HG02884 (cell line): ENCODE measurements around the gene AP5Z1.
A peak's percentile ranks its signal among the peaks of the same experiment; 100 is the strongest.

Experiments used
- ATAC-seq: cut with Tn5 transposase; IDR thresholded peaks from one replicate; pipeline ENCODE4 v1.9.1; 2021; ENCODE audit warnings: mild to moderate bottlenecking, moderate library complexity; ENCODE audit not compliant: unreplicated experiment

Gene AP5Z1

DNA sequence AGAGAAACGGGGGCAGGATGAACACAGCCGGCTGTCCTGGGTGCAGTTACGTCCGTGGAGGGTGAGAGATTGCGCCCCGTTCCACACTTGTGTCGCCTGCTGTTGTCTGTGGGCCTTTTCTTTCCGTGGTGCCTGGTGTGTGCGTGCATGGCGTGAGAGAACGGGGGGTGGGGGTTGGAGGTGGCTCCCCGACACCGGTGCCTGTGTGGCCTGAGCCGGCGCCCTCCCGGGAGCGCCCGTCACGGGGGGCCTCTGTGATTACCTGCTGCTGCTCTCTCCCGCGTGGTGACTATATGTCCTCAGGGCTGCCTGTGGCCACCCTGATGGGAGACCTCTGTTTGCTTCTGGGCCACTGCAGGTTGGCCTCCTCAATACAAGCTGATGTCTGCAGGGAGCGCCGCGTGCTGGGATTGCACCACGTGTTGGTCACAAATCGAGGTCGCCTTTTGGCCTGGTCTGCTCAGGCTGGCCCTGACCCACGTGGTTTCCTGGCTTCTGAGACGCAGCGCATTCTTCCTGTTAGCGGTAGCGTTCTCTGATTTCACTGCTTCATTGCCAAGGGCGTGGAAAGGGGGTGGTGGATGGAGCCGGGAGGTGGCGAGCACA lies 10.9 kb upstream of the AP5Z1 start:
- no peak for ATAC-seq

DNA sequence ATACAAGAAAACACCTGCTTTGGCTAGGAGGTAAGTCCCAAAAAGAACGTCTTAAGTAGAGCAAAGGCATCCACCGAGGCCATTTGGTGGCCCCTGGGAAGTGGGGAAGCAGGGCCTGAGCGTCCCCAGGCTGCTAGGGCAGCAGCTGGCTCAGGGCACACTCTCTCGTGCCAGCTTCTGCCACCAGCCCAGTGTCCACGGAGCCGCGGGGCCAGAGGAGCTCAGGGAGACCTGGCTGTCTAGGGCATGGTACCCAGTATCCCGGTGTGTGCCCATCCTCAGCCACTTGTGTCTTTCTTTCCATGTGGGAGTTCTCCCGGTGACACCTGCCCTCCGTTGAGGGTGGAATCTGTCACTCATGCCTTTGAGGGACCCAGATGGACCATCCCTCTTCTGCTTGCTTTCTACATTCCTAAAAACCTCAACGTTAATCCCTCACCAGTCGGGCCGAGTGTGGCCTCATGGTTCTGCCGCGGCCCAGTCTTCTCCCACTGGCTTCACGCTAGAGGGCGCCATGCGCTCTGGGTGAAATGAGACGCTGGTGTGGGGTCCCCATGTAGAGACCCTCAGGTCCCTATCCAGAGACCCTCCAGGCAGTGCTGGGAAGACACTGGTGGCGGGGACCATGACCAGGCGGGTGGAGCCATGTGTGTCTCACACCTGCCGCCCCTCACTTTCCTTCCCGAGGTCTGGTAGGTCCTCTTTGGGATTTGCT lies 9.5 kb upstream of the AP5Z1 start:
- no peak for ATAC-seq

DNA sequence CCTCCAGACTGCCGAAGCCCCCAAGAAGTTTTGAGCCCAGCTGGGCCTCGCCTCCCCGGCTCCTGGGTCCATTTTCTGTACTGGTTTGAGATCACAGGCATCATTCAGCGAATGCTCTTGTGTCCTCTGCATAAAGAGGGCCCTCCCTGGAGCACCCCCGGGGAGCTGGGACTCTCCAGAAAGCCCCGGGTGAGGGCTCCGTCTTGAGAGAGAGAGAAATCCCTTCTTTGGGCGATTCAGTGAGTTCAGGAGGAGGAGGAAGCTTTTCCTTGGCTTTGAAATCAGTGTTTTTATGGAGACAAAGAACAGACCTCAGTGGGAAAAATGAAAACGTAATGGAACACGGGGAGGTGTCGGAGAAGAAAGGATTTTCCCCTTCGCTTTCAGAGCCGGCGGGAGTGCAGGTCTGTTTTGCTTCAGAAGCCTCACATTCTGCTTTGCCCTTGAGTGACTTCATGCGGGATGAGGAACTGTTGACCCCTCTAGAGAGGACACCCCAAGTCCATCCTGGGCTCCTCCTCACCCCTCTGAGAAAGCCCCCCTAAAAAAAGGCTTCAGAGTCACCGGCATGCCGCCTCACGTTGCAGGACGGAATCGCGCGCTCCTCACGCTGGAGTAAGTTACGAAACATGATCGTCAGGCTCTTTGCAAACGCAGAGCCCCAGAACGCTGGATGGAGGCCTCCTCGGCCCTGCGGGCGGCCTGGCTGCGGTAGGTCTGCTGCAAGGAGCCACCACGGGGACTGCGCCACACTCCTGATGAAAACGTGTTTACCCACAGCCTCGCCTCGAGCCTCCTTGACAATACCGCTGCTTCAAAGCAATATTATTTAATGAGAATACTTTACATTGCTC lies 8.5 kb upstream of the AP5Z1 start:
- ATAC-seq: no peak

DNA sequence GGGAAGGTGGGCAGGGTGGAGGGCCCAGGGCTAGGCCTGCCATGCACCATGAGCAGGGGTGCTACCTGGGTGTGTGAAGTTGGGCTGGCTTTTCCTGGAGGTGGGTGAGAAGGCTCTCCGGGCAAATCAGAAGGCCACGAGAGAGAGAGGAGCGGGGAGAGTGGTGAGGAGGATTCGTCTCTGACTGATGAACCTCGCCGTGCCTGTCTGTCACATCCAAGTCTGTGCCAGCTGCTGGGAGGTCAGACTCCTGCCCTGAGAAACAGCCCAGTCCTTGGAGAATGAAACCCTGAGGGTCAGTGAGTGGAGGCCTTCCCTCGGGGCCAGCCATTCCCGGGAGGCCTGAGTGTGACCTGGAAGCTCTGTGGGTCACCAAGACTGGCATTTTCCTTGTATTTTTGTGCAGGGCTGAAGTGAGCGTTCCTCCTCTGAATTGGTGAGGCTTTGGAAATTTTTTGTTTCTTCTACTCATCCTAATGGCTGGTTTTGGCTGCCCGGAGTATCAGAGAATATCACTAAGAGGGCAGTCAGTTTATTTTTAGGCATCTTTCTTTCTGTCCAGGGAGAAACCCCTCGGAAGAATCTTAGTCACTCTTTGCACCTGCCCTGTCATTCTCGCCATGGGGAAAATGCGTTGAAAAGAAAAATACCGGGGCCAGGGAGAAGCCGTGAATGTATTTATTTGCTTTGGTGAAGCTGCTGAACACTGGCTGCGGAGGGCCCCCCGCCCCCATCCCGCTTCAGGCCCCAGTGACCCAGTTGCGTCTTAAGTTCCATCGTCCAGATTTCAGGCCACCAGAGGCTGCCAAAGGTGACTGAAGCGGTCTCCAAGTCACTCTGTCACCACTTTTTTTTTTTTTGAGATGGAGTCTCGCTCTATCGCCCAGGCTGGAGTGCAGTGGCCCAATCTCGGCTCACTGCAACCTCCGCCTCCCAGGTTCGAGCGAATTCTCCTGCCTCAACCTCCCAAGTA lies 6.5 kb upstream of the AP5Z1 start:
- no peak for ATAC-seq

DNA sequence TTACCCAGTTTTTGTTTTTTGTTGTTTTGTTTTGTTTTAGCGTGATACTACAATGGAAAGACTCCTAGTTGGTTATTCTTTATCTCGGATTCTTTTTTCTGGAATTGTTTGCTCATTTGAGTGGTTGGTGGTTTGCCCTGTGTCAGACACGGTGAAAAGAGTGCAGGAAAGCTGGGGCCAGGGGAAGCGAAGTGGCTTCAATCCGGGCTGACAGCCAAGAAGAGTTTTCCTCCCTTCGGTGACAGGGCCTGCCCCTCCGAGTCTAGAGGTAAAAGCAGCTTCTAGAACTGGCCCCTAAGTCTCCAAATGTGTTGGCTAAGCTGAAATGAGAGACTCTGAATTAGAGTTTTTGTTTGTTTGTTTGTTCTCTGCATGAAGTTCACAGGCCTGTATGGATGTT lies 5.7 kb upstream of the AP5Z1 start:
- ATAC-seq: no peak

DNA sequence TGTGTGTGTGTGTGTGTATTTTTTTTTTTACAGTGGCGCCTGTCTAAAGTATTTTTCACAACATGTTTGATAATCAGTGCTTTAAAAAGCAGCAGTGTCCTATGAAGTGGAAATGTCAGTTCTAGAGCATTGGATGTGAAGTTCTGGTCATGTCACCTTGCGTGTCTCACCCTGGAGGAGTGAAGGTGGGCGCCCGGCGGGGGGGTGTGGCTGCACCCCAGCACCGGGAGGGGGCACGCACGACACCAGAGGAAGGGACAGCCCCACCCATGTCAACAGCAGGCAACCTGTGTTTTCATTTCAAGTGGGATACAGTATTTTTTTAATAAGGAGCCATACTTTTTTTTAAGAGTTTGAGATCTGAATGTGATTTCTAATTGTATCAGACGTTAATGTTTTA lies 4.5 kb upstream of the AP5Z1 start:
- ATAC-seq: no peak

DNA sequence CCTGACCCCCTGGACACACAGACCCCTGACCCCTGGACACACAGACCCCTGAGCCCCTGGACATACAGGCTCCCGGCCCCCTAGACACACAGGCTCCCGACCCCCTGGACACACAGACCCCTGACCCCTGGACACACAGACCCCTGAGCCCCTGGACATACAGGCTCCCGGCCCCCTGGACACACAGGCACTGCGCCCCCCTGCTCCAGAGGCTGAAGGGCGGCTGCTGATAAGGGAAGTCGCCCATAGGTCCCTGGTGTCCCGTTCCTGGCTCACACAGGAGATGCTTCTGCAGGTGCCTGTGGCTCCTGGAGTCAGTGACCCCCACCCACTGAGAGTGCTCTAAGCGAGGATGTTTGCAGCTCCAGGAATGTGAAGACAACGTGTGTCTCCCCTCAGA lies 3.7 kb upstream of the AP5Z1 start:
- ATAC-seq: no peak

DNA sequence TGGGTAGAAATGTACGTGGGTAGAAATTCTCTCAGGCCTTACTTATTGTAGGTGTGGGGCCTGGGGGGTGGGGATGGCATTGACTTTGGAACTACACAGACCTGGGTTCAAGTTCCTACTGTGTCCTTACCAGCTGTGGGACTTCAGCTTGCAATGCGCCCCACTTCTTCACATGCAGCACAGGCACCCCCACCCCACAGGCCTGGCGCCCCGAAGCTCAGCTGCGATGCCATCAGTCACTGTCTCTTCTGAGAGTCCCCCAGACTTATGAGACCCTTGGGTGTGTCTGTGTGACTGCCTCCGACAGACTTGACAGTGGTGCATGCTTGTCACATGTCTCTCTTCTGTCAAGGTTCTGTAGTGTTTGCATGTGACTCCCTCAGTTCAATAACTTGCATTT lies 3.1 kb upstream of the AP5Z1 start:
- ATAC-seq: no peak

DNA sequence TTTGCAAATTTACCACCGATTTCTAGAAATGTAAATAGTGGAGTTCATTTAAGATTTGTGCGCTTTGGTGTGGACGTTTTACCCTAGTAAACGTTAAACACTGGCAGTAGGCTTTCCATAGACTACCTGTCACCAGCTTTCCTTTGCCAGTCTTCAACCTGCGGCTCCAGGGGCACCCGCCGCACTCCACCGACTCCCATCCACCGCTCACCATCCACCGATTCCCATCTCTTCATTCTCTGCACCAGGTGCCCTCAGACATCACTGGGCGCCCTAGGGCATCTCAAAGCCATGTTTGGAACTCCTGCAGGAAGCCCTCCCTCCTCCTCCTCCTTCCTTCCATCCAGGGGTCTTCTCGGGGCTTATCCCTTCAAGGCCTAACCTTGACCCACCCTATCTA lies 1.4 kb upstream of the AP5Z1 start:
- ATAC-seq: no peak

DNA sequence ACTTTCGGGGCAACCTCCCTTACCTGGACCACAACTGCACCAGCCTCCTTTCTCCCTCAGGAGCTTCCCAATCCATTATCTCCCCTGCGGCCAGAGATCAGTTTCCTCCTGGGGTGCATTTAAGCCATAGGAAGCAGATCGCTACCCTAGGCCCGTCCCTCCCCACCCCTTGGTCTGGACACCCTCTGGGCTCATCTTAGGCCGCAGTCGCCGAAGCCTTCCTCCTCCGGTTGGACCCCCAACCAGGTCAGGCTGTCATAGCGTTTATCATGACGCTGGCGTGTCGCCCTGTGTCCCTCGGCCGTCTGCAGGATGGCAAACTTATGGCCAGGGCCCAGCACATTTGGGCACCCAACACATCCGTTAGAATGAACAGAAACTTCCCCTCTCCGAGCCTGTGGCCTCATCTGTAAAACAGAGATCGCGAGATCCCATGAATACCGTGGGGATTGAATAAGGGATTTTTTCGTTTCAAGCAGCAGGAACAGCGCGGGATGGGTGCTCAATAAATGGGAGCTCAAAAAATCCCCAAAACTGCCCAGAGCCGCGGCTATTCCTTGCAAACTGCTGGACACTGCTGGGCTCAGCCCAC lies 669 bp upstream of the AP5Z1 start:
- peak; percentile 23 for ATAC-seq

DNA sequence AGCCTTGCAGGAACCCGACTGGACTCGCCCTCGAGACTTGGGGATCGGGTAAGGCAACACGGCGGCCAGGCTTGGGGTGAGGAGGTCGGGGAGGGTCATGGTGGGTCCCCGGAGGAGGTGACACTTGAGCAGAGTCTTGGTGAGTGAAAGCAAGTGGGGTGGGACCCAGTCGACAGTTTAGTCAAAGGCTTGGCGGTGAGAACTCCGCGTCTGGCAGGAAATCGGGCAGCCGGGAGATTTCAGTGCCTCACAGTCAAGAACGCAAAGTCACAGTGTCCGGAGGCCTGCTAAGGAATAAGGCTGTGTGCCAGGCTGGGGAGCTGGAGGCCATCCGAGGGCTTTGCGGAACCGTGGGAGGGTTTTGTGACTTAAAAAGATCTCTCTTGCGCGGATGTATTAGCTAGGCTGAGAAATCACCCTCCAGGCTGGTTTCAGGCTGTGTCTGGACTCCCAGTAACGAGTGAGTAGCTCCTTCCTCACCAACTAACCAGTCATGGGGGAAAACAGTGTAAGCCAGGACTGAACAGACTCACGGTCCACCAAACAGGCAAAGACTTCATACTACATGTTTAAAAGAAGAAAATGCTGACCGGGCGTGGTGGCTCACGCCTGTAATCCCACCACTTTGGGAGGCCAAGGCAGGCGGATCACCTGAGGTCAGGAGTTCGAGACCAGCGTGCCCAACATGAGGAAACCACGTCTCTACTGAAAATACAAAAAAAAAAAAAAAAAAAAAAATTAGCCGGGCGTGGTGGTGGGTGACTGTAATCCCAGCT lies 613 bp downstream of the AP5Z1 start:
- peak; percentile 11 for ATAC-seq

DNA sequence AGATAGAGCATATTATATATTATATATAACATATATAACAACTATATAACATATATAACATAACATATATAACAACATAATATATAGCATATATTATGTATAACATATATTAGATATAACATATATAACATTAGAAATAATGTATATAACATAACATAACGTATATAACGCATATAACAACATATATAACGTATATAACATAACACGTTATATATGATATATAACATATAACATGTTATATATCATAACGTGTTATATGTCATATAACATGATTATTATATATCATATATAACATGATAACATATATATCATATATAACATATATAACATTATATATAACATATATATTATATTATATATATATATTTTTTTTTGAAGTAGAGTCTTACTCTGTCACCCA lies 3.7 kb downstream of the AP5Z1 start:
- no peak for ATAC-seq

DNA sequence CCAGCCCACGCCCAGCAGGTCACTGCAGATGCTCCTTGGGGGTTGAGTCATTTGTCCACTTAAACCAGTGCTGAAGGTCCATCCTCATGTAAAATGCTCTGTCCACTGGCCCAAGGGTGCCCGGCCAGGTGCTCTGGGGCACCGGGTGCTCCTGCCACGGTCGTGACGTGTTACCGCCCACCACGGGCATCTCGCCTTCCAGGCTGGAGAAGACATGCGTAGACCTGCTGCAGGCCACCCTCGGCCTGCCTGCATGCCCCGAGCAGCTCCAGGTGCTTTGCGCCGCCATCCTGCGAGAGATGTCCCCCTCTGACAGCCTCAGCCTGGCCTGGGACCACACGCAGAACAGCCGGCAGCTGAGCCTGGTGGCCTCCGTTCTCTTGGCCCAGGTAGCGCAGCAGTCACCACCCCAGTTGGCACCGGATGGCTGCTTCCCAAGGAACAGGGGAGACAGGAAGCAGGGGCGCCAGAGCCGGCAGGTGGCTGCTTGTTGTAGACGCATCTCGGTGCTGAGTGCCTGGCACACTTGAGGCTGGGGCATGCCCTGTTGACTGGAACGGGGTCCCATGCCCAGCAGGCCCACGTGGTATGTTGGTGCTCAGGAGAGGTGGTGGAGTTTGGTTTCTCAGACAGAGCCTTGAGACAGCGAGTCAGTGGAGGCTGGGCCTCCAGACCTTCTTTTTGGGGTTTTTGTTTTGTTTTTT lies 6.1 kb downstream of the AP5Z1 start:
- no peak for ATAC-seq

DNA sequence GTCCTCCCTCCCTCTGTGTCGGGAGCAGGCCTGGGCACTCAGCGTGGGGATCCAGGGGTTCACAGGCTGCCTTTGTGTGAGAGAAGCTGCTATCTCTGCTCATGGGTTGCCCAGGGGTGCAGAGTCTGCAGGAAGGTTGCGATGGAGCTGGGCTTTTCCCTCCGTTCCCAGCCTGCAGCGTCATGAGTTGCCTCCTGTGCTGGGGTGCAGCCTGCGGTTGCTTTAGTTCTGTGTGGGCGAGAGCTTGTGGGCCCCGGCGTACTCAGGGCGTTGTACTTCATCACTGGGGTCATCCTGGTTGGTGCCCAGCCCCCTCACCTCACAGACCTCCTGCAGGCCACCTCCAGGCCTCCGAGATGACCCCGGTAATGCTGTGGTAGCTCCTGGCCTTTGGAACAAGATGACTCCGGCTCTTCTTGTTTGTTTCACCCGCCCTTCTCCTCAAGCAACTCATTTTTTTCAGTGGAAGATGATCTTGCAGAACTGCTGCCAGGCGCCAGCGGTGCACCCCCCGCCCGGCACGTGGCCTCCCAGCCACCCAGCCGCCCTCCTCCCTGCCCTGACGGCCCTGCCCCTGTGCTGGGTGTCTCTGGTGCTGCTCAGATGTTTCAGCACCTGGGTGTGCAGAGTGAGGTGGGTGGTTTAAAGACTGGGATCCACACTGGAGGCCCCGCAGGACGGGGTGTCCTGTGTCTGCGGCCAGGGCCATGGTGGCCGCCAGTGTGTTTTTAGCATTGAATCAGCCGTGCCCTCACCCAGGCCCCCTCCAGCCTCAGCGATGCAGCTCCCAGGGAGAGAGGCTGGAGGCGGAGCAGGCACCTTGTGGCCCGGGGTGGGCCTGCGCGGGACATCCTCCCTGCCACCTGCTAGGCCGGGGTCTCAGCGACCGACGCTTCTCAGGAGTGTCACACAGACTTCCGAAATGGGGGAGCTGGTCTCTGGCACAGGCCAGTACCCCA lies 7.2 kb downstream of the AP5Z1 start:
- ATAC-seq: no peak

DNA sequence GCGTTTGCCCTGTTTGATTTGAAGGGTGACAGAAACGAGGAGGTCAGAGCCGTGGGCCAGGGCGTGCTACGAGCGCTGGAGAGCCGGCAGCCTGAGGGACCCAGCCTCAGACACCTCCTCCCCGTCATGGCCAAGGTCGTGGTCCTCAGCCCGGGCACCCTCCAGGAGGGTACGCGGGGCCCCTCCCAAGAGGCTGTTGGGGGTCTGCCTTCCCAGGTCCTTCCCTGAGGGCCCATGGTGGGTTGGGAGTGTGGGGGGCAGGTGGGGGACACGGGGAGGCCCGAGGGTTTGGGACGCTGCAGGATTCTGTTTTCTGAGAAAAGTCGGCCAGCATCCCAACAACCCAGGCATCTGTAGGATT lies 7.8 kb downstream of the AP5Z1 start:
- ATAC-seq: no peak

DNA sequence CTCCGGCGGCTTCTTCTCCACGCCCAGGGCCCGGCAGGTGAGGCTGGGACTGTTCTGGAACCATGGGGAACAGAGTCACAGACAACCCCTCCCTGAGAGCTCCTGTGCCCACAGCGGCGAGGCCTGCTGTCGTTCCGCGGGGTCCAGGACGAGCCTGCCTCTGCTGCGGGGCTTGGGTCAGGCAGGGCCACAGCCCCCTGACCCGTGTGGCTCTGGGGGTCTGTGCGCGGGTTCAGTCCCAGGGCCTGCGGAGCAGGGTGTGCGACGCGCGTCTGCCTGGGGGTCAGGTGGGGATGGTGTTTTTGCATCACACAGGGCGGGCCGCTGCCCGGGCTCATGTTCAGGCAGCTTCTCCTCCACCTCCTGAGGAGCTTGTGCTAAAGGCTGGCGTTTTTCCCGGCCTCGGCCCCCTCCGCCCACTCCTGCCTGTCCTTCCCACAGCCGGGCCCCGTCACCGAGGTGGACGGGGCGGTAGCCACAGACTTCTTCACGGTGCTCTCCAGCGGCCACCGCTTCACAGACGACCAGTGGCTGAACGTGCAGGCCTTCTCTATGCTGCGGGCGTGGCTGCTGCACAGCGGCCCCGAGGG lies 8.4 kb downstream of the AP5Z1 start:
- no peak for ATAC-seq

DNA sequence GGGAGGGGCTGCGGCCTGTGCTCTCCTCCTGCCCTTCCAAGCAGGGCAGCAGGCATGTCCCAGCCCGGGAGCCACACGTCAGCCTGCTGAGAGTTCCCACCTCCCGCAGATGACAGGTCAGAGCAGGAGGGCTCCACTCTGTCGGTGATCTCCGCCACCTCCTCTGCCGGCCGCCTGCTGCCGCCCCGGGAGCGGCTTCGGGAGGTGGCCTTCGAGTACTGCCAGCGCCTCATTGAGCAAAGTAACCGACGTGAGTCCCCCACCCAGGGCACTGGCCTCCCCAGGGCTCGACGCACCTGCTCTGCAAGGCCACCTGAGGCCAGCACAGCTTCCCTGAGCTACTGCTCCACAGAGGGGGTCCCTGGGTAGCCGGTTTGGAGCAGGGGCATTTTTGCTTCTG lies 9.4 kb downstream of the AP5Z1 start:
- no peak for ATAC-seq

DNA sequence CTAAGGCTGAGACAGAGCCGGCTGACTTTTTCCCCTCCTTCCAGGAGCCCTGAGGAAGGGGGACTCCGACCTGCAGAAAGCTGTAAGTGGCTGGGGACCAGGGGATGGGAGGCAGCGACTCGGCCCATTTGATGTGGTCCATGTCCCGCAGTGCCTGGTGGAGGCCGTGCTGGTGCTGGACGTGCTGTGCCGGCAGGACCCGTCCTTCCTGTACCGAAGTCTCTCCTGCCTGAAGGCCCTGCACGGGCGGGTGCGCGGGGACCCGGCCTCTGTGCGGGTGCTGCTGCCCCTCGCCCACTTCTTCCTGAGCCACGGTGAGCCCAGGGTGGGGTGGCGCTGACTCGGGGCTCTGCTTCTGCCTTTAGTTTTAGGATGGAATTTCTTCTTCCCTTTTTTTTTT lies 9.9 kb downstream of the AP5Z1 start:
- no peak for ATAC-seq
